Activated CD8-positive, alpha-beta T cell treated with anti-CD3 and anti-CD28 coated beads for 36 hours (primary cell): ENCODE data around the gene ZC3H6. TPM values are rescaled to one million over a fixed set of nuclear protein-coding genes. Genes with fewer than 3 reads are reported as not detected.

Experiments
- ATAC-seq: fragments of 200-7000 bp; cut with Tn5 transposase; one replicate; pipeline ENCODE4 v1.10.0; 2021; ENCODE audit warnings: mild to moderate bottlenecking, moderate library complexity
- CTCF ChIA-PET: fragments of 350-600 bp; sonication (Branson Sonifier 250); formaldehyde crosslinking; loops from one replicate; lab custom pipeline; 2021; ENCODE audit warnings: antibody characterized with exemption; lab: Charles Lee
- POLR2A ChIA-PET: fragments of 350-600 bp; sonication (Branson Sonifier 250); formaldehyde crosslinking; loops from one replicate; lab custom pipeline; 2021; ENCODE audit warnings: antibody characterized with exemption; lab: Charles Lee
- DNase-seq: peaks from one replicate; pipeline ENCODE4 v3.0.0-alpha.2; 2020
- H3K27ac Mint-ChIP-seq: one replicate; pipeline ENCODE4 v1.8.0; 2021; ENCODE audit warnings: mild to moderate bottlenecking, mixed read lengths
- H3K27me3 Mint-ChIP-seq: one replicate; pipeline ENCODE4 v1.8.0; 2021; ENCODE audit warnings: mixed read lengths
- H3K36me3 Mint-ChIP-seq: one replicate; pipeline ENCODE4 v1.8.0; 2021; ENCODE audit warnings: low read depth, mixed read lengths
- H3K4me1 Mint-ChIP-seq: one replicate; pipeline ENCODE4 v1.8.0; 2021; ENCODE audit warnings: low read depth, mixed read lengths
- H3K4me3 Mint-ChIP-seq: one replicate; pipeline ENCODE4 v1.8.0; 2021; ENCODE audit warnings: mild to moderate bottlenecking, moderate library complexity, mixed read lengths
- H3K9me3 Mint-ChIP-seq: one replicate; pipeline ENCODE4 v1.8.0; 2021; ENCODE audit warnings: mixed read lengths
- intact Hi-C: fragments of 100-400 bp; cut with micrococcal nuclease; formaldehyde crosslinking; loops from one replicate; pipeline ENCODE4 v1.10.0; 2022
- total RNA-seq, 2 experiments: library from RNA; stranded (reverse); gene quantifications; one replicate each; pipeline ENCODE4 v1.2.3, GENCODE V29; 2021
- TF ChIP-seq, protein P1 (sequence below): fragments of 200-600 bp; IDR thresholded peaks from one replicate; pipeline ENCODE4 v1.8.0; 2022; ENCODE audit warnings: antibody characterized with exemption, mild to moderate bottlenecking

ZC3H6 gene
- total RNA-seq, 2 experiments from 2014 or later, result 16.9 to 17.6 TPM

DNA sequence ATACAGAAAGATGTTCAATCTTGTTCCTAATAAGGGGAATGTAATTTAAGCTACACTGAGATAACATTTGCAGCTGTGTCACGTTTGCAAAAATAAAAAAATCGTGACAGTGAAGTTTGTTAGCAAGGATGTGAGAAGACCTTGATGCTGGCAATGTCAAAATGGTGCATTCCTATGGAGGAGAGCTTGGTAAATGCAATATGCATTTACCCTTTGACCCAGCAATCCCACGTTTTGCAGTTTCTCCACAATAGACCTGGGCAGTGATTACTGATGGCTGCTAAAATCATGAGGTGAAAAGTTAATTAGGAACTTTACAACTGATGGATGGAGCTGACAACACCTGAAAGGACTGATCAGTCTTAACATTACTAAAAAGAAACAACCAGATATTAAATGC lies 43.1 kb downstream of the ZC3H6 start:
- no peak for ATAC-seq
- no peak overlapping the region for H3K27ac Mint-ChIP-seq
- H3K9me3 Mint-ChIP-seq, result no peaks in the 10 kb centered on the region
- DNase-seq, result no peak
- no peaks in the 10 kb centered on the region for H3K27me3 Mint-ChIP-seq
- H3K4me3 Mint-ChIP-seq, result no peak overlapping the region
- ChIA-PET POLR2A (interaction anchor here (0.9 kb wide), 1 partner anchor 64 kb away, joined by 3 read pairs; the partner anchor contains the start of gene ZC3H8), CTCF (interaction anchor here (1.5 kb wide), 1 partner anchor 59 kb away, joined by 5 read pairs; no protein-coding TSS in a partner anchor)
- TF ChIP-seq, protein P1, sequence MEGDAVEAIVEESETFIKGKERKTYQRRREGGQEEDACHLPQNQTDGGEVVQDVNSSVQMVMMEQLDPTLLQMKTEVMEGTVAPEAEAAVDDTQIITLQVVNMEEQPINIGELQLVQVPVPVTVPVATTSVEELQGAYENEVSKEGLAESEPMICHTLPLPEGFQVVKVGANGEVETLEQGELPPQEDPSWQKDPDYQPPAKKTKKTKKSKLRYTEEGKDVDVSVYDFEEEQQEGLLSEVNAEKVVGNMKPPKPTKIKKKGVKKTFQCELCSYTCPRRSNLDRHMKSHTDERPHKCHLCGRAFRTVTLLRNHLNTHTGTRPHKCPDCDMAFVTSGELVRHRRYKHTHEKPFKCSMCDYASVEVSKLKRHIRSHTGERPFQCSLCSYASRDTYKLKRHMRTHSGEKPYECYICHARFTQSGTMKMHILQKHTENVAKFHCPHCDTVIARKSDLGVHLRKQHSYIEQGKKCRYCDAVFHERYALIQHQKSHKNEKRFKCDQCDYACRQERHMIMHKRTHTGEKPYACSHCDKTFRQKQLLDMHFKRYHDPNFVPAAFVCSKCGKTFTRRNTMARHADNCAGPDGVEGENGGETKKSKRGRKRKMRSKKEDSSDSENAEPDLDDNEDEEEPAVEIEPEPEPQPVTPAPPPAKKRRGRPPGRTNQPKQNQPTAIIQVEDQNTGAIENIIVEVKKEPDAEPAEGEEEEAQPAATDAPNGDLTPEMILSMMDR, result no peak
- intact Hi-C loops, result no loop called here
- H3K36me3 Mint-ChIP-seq, result no peaks in the 10 kb centered on the region
- no peaks in the 10 kb centered on the region for H3K4me1 Mint-ChIP-seq

DNA sequence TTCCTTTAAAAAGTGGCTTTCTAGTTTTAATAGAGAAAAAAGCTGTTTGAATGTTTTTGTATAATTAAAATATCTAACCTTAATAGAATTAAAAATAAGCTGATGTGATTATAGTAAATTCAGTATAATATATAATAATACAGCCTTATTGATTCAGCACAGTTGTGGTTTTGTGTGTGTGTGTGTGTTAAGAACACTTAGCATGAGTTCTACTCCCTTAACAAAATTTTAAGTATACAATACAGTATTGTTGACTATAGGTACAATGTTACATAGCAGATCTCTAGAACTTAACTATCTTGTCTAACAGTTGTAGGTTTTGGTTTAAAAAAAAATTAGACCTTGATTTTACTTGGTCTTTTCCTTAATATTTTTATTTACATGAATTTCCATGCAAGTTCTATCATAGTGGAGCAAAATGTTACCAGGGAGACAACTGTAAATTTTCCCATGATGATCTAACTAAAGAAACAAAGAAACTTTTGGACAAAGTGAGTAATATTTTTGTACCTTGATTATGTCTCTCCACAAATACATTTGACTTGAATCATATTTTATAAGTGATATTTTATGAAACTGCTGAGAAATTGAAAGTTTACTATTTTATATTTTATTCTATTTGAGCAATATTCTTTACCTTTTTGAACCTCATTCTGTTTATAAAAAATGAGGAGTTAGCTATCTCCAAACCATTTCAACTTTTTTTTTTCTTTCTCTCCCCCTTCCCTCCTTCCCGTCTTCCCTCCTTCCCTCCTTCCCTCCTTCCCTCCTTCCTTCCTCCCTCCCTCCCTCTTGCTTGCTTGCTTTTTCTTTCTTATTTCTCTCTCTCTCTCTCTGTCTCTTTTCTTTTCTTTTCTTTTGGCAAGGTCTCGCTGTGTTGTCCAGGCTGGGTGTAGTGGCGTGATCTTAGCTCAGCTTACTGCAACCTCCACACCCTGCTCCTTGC lies 46.3 kb downstream of the ZC3H6 start:
- CTCF ChIA-PET, result interaction anchor here (1.4 kb wide), 1 partner anchor 62 kb away, joined by 3 read pairs; no protein-coding TSS in a partner anchor
- intact Hi-C loops, result no loop called here
- Mint-ChIP-seq H3K27ac (no peak overlapping the region), H3K4me3 (no peak overlapping the region), H3K36me3 (peaks cover 7% of the 10 kb centered on the region), H3K9me3 (no peaks in the 10 kb centered on the region), H3K27me3 (no peaks in the 10 kb centered on the region), H3K4me1 (no peaks in the 10 kb centered on the region)
- TF ChIP-seq, protein P1, result no peak
- no peak for ATAC-seq
- no peak for DNase-seq
- POLR2A ChIA-PET, result interaction anchor here (0.6 kb wide), 1 partner anchor 81 kb away, joined by 3 read pairs; no protein-coding TSS in a partner anchor

DNA sequence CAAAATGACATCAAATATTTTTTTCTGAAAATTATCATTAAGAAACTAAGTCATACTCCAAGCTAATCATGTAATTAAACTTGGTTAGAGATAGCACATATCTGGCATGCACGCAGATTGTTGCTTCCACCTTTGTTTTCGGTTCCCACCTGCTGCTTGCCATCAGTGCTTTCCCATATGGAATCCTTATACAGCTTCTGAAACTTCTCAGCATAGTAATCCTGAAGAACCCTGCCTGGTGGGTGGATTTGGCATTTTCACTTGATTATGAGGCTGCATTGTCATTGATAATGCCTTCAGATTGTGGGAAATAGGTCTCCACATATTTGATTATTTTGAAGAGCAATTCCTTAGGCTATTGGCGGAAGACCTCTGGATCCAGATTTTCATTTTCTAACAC lies 47.5 kb downstream of the ZC3H6 start:
- ChIA-PET POLR2A (no interaction called here), CTCF (no interaction called here)
- H3K27ac Mint-ChIP-seq, result no peak overlapping the region
- TF ChIP-seq, protein P1, result no peak
- no peaks in the 10 kb centered on the region for H3K4me1 Mint-ChIP-seq
- peaks cover 11% of the 10 kb centered on the region for H3K36me3 Mint-ChIP-seq
- DNase-seq, result no peak
- intact Hi-C loops, result no loop called here
- H3K27me3 Mint-ChIP-seq, result no peaks in the 10 kb centered on the region
- no peak for ATAC-seq
- no peaks in the 10 kb centered on the region for H3K9me3 Mint-ChIP-seq
- H3K4me3 Mint-ChIP-seq, result no peak overlapping the region

DNA sequence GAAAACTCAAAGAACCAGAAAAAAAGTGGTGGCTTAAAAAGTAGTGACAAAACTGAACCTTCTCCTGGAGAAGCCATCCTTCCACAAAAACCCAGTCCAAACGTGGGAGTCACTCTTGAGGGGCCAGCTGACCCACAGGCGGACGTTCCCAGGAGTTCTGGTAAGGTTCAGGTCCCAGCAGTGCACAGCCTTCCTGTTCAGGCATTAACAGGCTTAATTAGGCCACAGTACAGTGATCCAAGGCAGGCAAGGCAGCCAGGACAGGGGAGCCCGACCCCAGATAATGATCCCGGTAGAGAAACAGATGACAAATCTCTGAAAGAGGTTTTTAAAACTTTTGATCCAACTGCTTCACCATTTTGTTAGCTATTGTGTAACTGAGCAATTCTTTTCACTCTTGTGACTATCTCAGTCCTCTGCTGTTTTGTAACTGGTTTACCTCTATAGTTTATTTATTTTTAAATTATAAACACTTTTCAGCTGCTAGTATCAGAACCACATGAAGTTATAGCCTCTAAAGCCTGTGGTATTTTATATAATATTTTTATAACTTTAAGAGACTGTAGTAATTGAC lies 56.8 kb downstream of the ZC3H6 start:
- intact Hi-C loops, result no loop called here
- ATAC-seq, result no peak
- H3K4me1 Mint-ChIP-seq, result no peaks in the 10 kb centered on the region
- H3K27ac Mint-ChIP-seq, result no peak overlapping the region
- H3K36me3 Mint-ChIP-seq, result peaks cover 6% of the 10 kb centered on the region
- ChIA-PET POLR2A (no interaction called here), CTCF (no interaction called here)
- no peak overlapping the region for H3K4me3 Mint-ChIP-seq
- TF ChIP-seq, protein P1, result no peak
- H3K9me3 Mint-ChIP-seq, result no peaks in the 10 kb centered on the region
- DNase-seq, result no peak
- H3K27me3 Mint-ChIP-seq, result no peaks in the 10 kb centered on the region

DNA sequence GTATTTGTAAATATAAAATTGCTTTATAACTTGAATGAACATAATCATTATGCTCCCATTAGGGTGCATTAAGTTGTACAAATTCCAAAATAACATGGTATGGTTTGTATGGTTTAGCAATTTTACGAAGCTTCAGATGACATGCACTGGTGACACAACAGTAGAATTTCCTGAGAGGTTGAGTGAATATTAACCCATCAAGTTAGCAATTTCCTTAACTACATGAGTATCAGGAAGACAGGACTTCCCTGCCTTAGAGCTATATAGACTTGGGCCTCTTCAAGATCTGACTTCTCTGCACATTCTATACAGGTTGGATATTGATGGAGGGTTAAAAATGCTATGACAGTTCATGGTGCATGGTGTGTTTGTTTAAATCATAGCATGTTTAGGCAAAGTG lies 60.2 kb downstream of the ZC3H6 start:
- POLR2A ChIA-PET, result no interaction called here
- intact Hi-C loops, result no loop called here

More for the DNA sequence above, 60.2 kb downstream of the ZC3H6 start:
- no peak for DNase-seq
- Mint-ChIP-seq H3K27me3 (no peaks in the 10 kb centered on the region), H3K4me1 (no peaks in the 10 kb centered on the region), H3K36me3 (peaks cover 2% of the 10 kb centered on the region), H3K27ac (no peak overlapping the region), H3K4me3 (no peak overlapping the region), H3K9me3 (no peaks in the 10 kb centered on the region)
- CTCF ChIA-PET, result interaction anchor here (0.9 kb wide), 1 partner anchor 11 kb away, joined by 3 read pairs; no protein-coding TSS in a partner anchor
- no peak for ATAC-seq
- TF ChIP-seq, protein P1, result no peak
